SK-N-SH treated with all-trans-retinoic acid at 6 μM for 48 hours (cell line): ENCODE measurements around the gene CHST15.

ENCODE experiments used
- ARNTL ChIP-seq: fragments of 450-650 bp; formaldehyde crosslinking; IDR thresholded peaks from 2 replicates; pipeline ENCODE4 v1.5.0; 2020; ENCODE audit warnings: low read depth, mild to moderate bottlenecking, moderate library complexity, borderline replicate concordance
- BACH2 ChIP-seq: fragments of 250-450 bp; sonication (Bioruptor Pico); IDR thresholded peaks from 2 replicates; pipeline ENCODE4 v1.9.0; 2021; ENCODE audit warnings: mild to moderate bottlenecking, borderline replicate concordance
- ISL1 ChIP-seq: fragments of 250-450 bp; sonication (Bioruptor Pico); IDR thresholded peaks from 2 replicates; pipeline ENCODE4 v2.1.2; 2022; ENCODE audit warnings: mild to moderate bottlenecking, moderate library complexity
- ZFP3 ChIP-seq: fragments of 250-450 bp; sonication (Bioruptor Pico); IDR thresholded peaks from 2 replicates; pipeline ENCODE4 v1.5.0; 2020; ENCODE audit warnings: mild to moderate bottlenecking, moderate library complexity
- ZNF565 ChIP-seq: fragments of 450-650 bp; formaldehyde crosslinking; conservative IDR thresholded peaks from 2 replicates; pipeline ENCODE4 v1.5.0; 2020; ENCODE audit warnings: low read depth, mild to moderate bottlenecking, moderate library complexity
- ZNF8 ChIP-seq: fragments of 450-650 bp; formaldehyde crosslinking; IDR thresholded peaks from 2 replicates; pipeline ENCODE4 v1.5.0; 2020; ENCODE audit warnings: mild to moderate bottlenecking, moderate library complexity
- TF ChIP-seq, protein P1 (sequence below): fragments of 250-450 bp; sonication (Bioruptor Pico); IDR thresholded peaks from 2 replicates; pipeline ENCODE4 v1.8.0; 2020; ENCODE audit warnings: mild to moderate bottlenecking, moderate library complexity, borderline replicate concordance
- TF ChIP-seq, protein P2 (sequence below): fragments of 250-450 bp; sonication (Bioruptor Pico); IDR thresholded peaks from 2 replicates; pipeline ENCODE4 v1.5.0; 2020; ENCODE audit warnings: mild to moderate bottlenecking, moderate library complexity

DNA sequence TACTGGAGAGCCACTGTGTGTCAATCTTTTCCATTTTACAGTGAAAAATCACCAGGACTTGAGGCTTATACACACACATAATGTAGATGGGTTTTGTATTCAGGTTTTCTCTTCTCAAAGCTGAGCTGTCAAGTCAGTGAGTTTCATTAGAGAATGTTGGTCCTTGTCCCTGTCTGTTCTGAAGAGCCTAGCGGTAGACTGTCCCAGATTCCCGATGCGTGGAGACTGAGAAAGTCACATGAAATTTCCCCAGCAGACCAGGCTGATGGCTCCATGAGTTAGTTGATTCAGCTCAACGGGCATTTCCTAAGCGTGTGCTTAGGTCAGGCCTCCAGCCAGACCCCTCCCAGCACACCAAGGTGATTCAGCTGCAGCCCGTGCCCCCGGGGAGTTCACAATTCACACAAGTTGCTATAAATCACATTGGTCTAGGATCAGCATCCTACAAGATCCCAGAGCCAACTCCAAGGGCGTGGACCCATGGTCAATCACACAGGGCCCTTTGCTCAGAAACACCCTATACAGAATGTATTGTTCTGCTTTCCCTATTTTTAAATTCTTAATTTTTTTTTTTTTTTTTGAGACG, 17.2 kb downstream of the CHST15 start:
- TF ChIP-seq ARNTL, result no peak
- TF ChIP-seq, protein P1, sequence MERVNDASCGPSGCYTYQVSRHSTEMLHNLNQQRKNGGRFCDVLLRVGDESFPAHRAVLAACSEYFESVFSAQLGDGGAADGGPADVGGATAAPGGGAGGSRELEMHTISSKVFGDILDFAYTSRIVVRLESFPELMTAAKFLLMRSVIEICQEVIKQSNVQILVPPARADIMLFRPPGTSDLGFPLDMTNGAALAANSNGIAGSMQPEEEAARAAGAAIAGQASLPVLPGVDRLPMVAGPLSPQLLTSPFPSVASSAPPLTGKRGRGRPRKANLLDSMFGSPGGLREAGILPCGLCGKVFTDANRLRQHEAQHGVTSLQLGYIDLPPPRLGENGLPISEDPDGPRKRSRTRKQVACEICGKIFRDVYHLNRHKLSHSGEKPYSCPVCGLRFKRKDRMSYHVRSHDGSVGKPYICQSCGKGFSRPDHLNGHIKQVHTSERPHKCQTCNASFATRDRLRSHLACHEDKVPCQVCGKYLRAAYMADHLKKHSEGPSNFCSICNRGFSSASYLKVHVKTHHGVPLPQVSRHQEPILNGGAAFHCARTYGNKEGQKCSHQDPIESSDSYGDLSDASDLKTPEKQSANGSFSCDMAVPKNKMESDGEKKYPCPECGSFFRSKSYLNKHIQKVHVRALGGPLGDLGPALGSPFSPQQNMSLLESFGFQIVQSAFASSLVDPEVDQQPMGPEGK (CRISPR knock-in tag), result no peak
- TF ChIP-seq BACH2, result no peak
- no peak for TF ChIP-seq ZFP3 (CRISPR knock-in tag)
- TF ChIP-seq, protein P2, sequence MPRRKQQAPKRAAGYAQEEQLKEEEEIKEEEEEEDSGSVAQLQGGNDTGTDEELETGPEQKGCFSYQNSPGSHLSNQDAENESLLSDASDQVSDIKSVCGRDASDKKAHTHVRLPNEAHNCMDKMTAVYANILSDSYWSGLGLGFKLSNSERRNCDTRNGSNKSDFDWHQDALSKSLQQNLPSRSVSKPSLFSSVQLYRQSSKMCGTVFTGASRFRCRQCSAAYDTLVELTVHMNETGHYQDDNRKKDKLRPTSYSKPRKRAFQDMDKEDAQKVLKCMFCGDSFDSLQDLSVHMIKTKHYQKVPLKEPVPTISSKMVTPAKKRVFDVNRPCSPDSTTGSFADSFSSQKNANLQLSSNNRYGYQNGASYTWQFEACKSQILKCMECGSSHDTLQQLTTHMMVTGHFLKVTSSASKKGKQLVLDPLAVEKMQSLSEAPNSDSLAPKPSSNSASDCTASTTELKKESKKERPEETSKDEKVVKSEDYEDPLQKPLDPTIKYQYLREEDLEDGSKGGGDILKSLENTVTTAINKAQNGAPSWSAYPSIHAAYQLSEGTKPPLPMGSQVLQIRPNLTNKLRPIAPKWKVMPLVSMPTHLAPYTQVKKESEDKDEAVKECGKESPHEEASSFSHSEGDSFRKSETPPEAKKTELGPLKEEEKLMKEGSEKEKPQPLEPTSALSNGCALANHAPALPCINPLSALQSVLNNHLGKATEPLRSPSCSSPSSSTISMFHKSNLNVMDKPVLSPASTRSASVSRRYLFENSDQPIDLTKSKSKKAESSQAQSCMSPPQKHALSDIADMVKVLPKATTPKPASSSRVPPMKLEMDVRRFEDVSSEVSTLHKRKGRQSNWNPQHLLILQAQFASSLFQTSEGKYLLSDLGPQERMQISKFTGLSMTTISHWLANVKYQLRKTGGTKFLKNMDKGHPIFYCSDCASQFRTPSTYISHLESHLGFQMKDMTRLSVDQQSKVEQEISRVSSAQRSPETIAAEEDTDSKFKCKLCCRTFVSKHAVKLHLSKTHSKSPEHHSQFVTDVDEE (CRISPR knock-in tag), result no peak
- TF ChIP-seq ZNF565, result no peak
- no peak for TF ChIP-seq ZNF8 (CRISPR knock-in tag)
- no peak for TF ChIP-seq ISL1 (CRISPR knock-in tag)
